Erythroblast (primary cell): ENCODE data around the gene ERFL.

ENCODE experiments used
- GATA1 ChIP-seq: IDR thresholded peaks from 2 replicates; pipeline ENCODE4 v1.6.1; 2011; ENCODE audit warnings: low read depth, mild to moderate bottlenecking, control low read depth, low read length, moderate library complexity
- POLR2A ChIP-seq: IDR thresholded peaks from 2 replicates; pipeline ENCODE4 v1.6.1; 2011; ENCODE audit warnings: mild to moderate bottlenecking, low read length

DNA sequence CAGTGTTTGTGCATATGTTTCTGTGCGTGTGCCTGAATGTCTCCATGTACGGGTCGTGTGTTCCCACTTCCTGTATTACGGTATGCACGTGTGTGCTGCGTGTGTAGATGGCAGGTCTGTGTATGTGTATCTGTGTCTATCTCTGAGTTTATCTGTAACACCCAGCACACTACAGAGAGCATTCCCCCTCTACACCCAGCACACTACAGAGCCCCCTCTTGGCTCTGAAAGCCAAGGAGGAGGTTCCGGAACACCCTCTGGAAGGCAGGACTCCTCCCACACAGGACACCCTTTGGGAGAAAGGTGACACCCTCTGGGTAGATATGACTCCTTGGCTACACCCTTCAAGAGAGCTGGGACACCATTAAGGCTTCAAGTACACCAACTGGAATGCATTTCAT is 2.1 kb upstream of the ERFL start:
- TF ChIP-seq GATA1 (no peak), POLR2A (no peak)
